GM11168 (cell line): ENCODE results near the gene ZSWIM4.

ENCODE experiments used
- in situ Hi-C: fragments of 300-500 bp; cut with MboI; formaldehyde crosslinking; loops from one replicate; pipeline ENCODE4 v1.12.0; 2022; ENCODE audit warnings: low sequenced_read_pairs; ENCODE audit not compliant: unreplicated experiment

The ZSWIM4 gene

DNA sequence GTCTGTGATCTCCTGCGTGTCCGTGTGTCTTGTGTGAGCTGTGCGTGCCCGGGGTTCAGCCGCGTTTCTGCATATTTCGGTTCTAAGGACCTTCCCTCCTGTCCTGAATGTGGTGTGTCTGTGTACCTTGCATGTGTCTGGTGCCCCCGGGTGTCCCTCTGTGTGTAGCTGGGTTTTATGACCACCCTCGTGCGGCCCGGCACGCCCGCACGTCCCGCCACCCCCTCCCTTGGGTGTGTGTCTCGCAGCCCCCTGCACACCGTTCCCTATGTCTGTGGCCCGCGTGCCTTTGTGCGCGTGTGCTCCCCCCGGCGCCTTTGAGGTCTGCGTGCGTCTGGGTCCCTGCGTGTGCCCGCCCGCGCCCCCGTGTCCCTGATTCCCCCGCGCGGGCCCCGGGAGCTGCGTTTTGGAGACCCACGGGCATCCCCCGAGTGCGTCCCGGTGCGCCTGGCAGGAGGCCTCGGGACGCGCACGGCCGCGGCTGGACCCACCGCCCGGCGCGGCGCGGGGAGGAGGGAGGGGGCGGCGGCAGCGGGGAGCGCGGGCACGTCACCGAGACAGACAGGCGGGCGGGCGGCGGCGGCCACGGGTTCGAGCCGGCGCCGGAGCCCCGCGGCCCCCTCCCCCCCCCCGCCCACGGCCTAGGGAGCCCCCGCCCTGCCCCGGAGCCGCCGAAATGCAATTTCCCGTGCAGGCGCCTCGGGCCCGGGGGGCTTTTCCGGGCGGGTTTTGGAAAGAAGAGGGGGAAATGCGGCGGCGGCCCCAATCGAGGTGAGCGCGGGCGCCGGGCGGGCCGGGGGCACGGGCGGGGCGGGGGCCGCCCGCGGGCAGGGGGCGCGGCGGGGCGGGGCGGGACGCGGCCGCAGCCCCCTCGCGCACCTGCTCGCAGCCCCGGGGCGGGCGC is 69.7 kb downstream of the ZSWIM4 start:
- in situ Hi-C loops: loop anchor here (10.0 to 25.0 kb wide), 2 partner anchors 260 to 578 kb away; no protein-coding TSS in a partner anchor

DNA sequence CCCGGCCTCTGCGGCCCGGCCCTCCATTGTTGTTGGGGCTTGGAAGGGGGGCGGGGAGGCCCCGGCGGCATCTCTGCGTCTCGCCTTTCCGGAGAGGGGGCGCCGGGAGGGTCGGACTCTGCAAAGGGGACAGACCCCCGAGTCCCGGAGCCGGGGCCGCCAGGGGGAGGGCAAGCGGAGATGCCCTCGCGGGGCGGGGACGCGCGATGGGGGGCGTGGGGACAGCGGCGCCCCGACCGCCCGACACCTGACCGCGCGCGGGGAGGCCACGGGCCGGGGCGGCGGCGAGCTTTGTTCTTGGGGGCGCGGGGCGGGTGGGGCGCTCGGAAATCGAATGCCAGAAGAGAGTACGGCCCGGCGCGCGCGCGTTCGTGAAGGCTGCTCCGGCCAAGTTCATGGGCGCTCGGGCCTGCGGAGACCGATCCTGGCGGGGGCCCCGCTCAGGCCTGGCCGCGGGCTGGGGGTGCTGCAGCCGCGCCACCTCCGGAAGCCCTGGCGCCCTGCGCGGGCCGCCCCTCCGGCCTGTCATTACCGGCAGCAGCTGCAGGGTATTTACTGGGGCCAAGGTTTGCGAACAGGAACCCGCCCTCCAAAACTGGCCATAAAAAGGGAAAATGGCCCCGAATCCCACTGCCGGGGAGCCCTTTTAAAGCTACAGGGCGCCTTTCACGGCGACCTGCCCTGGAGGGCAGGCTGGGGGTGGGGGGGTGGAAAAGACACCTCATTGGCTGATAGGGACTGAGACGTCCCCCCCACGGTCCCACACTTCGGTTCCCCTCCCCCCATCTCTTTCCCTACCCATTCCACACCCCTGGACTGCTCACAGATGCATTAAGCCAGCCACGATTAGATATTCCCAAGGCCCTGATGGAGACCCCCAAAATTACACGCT is 70.6 kb downstream of the ZSWIM4 start:
- in situ Hi-C loops: loop anchor here (10.0 to 25.0 kb wide), 2 partner anchors 261 to 579 kb away; no protein-coding TSS in a partner anchor

DNA sequence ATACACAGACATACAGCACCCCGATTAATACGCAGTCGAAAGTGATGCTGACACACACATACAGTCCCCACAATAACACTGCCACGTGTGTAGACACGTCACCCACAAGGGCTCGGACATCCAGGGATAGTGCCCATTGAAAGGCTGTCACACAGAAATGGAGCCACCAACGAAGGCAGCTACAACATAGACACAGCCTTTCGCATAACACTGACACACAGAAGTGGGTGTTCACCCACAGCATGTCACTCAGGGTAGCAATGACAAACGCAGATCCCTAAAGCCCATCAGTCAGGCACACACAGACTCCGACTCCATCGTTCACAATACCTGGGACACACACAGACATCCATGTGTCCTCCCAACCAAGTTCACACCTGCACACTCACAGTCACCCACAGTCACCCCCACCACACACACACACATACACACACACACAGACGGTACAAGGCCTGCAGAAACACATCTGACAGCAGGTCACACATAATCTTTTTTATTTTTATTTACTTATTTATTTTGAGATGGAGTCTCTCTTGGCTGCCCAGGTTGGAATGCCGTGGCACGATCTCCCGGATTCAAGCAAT is 71.3 kb downstream of the ZSWIM4 start:
- in situ Hi-C loops: loop anchor here (10.0 to 25.0 kb wide), 2 partner anchors 262 to 579 kb away; no protein-coding TSS in a partner anchor

DNA sequence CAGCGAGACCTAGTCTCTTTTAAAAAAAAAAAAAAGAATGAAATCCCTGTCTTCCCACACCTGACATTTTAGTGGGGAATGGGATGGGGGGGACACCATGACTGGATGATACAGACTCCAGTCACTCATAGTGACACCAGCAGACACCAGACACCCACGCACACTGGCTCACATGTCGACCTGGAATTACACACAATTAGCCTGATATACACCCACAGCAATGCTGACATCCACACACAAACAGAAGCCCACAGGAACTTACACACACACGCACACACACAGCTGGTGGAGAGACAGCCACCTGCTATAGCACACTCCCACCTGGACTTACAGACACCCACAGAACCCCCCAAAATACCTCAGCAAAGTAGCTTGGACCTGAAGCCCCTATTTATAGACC is 73.4 kb downstream of the ZSWIM4 start:
- in situ Hi-C loops: loop anchor here (10.0 to 25.0 kb wide), 2 partner anchors 264 to 581 kb away; no protein-coding TSS in a partner anchor

DNA sequence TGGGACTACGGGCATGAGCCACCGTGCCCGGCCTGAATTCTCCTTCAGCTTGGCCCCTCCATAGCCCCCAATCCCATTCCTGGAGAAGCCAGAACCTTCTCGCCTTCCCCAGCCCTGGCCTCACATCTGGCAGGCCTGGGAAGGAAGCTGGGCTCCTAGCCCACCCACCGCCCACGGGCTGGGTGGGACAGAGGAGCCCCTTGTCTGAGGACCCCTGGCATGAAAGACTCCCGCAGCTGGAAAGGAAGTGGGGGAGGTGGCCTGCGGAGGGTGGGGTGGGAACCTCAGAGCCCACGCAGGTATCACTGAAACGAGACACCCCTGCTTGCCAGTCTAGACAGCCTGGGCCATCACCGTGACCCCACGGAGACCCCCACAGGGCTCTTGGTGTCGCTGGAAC is 74.0 kb downstream of the ZSWIM4 start:
- in situ Hi-C loops: loop anchor here (10.0 to 25.0 kb wide), 2 partner anchors 264 to 582 kb away; no protein-coding TSS in a partner anchor

DNA sequence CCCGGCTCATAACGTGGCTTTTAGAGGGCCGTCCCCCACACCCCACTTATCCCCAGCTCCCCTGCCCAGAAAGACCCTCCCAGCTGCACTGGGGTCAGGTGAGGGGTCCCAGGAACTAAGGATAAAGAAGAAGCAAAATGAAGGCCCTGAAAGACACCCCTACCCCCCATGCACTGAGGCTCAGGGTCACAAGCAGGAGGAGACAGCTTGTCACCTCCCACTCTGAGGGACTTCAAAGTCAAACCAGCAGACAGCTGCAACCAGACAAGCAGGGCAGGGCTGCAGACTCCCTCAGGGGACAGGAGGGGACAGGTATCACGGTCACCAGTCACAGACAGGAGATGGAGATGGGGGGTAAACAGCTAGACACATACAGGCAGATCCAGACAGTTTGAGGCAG is 75.6 kb downstream of the ZSWIM4 start:
- in situ Hi-C loops: loop anchor here (25.0 kb wide), 1 partner anchor 584 kb away; no protein-coding TSS in a partner anchor

DNA sequence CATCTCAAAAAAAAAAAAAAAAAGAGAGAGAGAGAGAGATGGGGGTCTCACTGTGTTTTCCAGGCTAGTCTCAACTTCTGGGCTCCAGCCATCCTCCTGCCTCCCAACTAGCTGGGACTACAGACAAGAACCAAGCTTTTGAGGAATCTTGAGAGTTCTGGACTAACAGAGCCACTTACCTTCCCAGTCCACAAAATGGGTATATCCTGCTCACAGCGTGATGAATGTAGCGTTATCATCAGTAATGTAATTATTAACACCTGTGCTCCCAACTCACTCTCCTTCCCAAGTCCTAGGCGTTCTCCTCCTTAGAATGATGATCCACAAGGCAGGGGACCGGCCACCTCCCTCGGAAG is 77.1 kb downstream of the ZSWIM4 start:
- in situ Hi-C loops: loop anchor here (25.0 kb wide), 1 partner anchor 585 kb away; no protein-coding TSS in a partner anchor

DNA sequence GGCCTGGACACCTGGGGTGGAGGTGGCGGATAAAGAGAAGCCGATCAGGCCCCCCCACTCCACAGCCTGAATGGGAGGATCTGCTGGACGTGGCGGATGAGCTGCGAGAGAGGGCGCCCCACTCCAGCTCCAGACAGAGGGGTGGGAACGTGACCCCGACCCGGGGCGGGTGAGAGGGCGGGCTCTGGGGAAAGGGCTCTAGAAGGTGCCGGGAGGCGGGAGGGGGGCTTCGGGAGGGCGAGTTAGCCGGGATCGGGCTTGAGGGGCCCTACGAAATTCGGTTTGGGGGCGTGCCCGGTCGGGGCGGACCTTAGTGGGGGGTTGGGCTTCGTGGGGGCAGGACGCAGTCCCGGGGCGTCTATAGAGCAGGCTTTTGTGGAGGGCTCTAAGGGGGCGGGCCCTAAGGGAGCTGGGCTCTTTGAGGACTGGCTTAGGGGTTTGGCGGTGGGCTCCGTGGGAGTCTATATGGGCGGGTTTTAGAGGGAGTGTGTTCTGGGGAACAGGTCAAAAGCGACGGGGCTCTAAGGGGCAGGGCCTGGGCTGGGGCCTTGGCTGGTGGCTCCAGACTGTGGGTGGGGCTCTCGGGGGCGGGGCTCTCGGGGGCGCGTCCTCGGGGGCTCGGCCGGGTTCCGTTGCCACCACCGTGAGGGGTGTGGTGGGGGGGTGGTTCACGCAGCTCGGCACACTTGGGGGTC is 77.6 kb downstream of the ZSWIM4 start:
- in situ Hi-C loops: loop anchor here (25.0 kb wide), 1 partner anchor 586 kb away; no protein-coding TSS in a partner anchor

DNA sequence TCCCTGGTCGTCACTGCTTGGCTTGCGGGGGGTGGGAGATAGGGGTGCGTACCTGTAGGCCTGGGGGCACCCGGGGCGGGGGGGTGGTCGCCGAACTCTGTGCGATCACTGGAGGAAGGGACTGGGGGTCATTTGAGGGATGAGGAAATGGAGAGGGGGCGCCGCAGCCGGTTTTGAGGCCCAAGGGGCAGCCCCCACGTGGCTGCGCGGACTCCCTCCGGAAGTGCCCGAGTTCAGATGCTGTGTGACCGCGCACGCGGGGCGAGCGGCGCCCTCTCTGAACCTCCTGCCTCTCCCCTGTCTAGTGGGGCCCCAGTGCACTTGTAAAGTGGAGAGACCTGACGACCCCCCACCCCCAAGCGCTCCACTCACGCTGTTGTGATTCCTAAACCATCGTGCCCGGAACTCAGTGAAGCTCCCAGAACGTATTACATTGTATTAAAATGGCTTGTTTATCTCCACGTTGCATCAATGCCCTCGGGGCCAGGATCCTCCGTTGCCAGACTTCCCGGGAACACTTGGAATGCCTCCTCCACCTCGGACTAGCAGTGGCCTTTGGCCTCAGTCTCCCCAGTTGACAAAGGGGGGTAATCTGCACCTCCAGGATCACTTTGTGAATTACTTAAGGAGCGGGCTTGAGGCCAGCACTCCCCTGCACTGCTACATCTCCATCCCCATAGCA is 78.7 kb downstream of the ZSWIM4 start:
- in situ Hi-C loops: loop anchor here (25.0 kb wide), 1 partner anchor 587 kb away; no protein-coding TSS in a partner anchor

DNA sequence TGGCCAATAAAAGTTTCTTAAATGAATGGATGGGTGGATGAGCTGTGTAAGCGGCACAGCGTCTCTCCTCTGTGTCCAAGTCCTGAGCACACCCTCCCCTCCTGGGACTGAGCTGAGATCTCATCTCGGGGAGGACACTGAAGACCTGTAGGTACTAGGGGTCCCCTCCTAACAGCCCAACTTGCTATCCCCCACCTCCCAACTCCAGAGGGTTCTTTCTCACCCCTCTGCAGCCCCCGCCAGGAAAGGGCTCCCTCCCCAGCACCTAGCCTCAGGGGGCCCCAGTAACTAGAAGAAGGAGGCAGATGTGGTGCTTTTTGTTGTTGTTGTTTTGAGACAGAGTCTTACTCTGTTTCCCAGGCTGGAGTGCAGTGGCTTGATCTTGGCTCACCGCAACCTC is 80.6 kb downstream of the ZSWIM4 start:
- in situ Hi-C loops: no loop called here

DNA sequence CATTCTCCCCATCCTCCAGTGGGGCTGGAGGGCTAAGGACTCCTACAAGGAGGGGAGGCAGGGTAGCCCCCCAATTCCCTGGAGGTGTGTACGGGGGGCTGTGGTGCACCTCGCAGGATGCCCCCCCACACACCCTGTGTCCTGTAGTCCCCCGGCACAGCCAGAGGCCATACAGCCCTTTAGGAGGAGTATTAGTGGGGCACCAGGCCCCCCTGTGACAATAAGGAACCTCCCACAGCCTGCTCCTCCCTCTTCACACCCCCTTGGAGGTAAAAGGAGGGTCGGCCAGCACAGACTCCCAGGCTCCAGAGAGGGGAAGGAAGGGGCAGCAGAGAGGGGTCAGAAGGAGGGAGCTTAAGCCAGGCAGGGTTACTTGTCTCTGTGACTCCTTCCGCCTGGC is 81.6 kb downstream of the ZSWIM4 start, which contains the start of gene NANOS3:
NANOS3 (plus strand) TSS at position 301 of the 400 bp plus-strand sequence. CDS start 115 bp downstream, outside the sequence.
- in situ Hi-C loops: no loop called here

DNA sequence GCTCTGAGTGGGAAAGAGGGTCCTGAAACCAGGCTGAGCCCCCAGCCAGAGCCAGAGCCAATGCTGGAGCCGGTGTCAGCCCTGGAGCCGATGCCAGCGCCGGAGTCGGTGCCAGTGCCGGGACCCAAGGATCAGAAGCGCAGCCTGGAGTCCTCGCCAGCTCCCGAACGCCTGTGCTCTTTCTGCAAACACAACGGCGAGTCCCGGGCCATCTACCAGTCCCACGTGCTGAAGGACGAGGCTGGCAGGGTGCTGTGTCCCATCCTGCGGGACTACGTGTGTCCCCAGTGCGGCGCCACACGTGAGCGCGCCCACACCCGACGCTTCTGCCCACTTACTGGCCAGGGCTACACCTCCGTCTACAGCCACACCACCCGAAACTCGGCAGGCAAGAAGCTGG is 82.1 kb downstream of the ZSWIM4 start:
- in situ Hi-C loops: no loop called here

DNA sequence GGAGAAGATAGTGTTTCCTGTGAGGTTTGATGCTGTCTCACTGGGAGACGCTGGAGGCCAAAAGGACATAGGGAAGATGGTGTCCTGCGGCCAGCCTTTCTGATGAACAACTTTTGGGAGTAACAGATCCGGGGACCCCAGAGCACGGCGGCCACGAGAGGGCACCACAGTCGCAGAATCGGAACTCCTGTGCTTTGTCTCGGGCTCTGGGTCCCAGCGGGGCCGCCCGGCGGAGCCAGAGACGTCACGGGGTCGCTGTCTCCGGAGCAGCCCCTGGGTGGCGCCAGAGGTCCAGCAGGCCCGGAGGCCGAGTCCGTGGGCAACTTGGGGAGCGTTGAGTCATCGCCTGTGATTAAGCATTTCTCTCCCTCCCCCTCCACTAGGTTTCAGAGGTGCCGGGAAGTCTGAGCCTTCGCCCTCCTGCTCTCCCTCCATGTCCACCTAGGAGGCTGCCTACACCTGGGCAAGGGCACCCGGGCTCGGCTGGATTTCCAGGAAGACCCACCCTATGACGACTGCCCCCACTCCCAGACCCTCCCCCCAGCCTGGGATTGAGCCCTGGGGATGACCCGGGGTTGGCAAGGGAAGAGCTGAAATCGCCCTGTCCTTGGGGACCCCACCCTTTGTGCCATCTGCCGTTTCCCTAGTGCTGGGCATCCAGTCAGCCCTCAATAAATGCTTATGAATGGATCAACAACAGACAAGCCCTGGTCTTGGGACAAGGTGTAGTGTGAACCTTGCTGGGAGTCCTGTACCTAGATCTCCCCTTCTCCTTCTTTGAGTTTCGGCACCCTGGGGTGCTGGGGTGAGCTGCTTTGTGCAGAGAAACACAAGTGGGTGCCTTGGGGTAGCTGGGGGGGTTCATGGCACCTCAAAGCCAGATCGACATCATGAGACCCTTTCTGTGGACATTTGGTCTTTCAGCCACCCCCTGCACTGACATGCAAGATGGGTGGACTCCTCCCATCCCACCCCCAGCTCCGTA is 85.1 kb downstream of the ZSWIM4 start:
- in situ Hi-C loops: loop anchor here (5.0 kb wide), 2 partner anchors 162 to 192 kb away; partner anchors contain the start of gene MISP3

DNA sequence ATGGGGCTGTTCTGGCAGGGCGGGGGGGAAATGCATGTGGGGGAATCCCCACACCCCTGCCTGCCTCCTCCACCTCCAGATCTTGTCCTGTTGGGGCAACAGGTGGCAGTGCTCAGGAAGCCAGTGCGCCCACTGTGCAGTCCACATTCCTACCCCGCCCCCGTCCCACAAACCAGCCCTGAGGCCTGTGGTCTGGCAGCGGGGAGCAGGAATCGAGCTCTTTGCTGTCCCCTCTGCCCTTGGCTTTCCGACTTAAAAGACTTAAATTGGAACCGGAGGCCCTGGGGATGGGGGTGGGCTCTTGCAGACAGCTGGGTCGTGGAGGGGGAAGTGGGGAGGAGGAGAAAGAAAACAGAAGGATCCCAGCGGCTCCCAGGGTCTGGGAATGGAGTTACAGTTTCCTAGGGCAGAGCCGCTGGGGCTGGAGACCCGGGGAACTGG is 86.0 kb downstream of the ZSWIM4 start:
- in situ Hi-C loops: loop anchor here (5.0 kb wide), 2 partner anchors 161 to 191 kb away; partner anchors contain the start of gene MISP3
